ENCODE results near the gene IL17RA. TPM values are rescaled to one million over a fixed set of nuclear protein-coding genes. Genes with fewer than 3 reads are reported as not detected.
A peak's percentile ranks its signal among the peaks of the same experiment; 100 is the strongest.

Gene IL17RA
- total and polyA plus RNA-seq, 4 donors: 9.0 to 45.1 (median 22.6) TPM

- peaks cover 0 to 11% (median 0%) of the 10 kb centered on the region in 5 donors for H3K4me1 ChIP-seq (ENCODE audit: control insufficient read depth in 5 of 5, insufficient read depth in 5 of 5, low read length in 5 of 5)
- H3K9ac ChIP-seq (ENCODE audit: insufficient read depth in 1 of 2, low read length in 2 of 2): no peak overlapping the region
- H3K9me3 ChIP-seq (ENCODE audit: control insufficient read depth in 4 of 4, insufficient read depth in 3 of 4, low read length in 3 of 4): no peaks in the 10 kb centered on the region
- no peaks in the 10 kb centered on the region for H3K27me3 ChIP-seq (ENCODE audit: control insufficient read depth in 3 of 3, insufficient read depth in 3 of 3, low read length in 2 of 3)
- peaks cover 7 to 54% (median 9%) of the 10 kb centered on the region in 4 donors for H3K36me3 ChIP-seq (ENCODE audit: control insufficient read depth in 4 of 4, insufficient read depth in 4 of 4, low read length in 4 of 4)
- no peak for ATAC-seq (ENCODE audit: insufficient read depth, low FRiP score)
- no peak for DNase-seq
- TF ChIP-seq CTCF (IDR thresholded peaks at IDR 0.05; ENCODE audit: control extremely low read depth, extremely low read depth): no peak
- H3K27ac ChIP-seq (ENCODE audit: low read depth in 1 of 2, low read length in 1 of 2): peak overlapping the region in 1 of 2 donors; percentile 28
- H3K4me3 ChIP-seq: no peak overlapping the region
- WGBS, 2 donors: 94% methylated on average over 9 of the region's 9 CpGs
These were observed 56.3 kb downstream of the IL17RA start for GRCh38 chr22:17140826-17141766.

DNA sequence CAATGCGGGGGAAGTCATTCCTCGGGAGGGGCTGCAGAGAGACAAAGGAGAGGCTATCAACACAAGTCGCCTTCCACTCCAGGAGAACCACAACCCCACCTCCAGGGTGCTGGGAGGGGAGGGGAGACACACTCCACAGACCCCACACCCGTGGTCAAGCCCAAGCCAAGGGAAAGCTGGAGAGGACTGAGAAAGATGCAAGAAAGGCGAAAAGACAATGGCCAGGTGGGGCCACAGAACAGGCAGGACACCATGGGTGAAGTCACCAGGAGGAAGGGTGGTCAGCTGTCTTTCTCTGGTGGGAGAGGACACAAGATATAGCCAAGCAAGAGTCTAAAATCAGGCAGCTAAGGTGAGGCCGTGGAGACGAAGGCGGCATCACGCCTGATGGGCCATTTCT, 58.3 kb downstream of the IL17RA start:
- WGBS, 2 donors: 92 to 93% methylated on average over 9 of the region's 9 CpGs
- Histone ChIP-seq H3K9me3 (ENCODE audit: control insufficient read depth in 4 of 4, insufficient read depth in 3 of 4, low read length in 3 of 4) (no peaks in the 10 kb centered on the region), H3K4me3 (no peak overlapping the region), H3K27me3 (ENCODE audit: control insufficient read depth in 3 of 3, insufficient read depth in 3 of 3, low read length in 2 of 3) (no peaks in the 10 kb centered on the region), H3K9ac (ENCODE audit: insufficient read depth in 1 of 2, low read length in 2 of 2) (no peak overlapping the region), H3K4me1 (ENCODE audit: control insufficient read depth in 5 of 5, insufficient read depth in 5 of 5, low read length in 5 of 5) (peaks cover 0 to 11% (median 0%) of the 10 kb centered on the region in 5 donors), H3K36me3 (ENCODE audit: control insufficient read depth in 4 of 4, insufficient read depth in 4 of 4, low read length in 4 of 4) (peaks cover 3 to 49% (median 8%) of the 10 kb centered on the region in 4 donors), H3K27ac (ENCODE audit: low read depth in 1 of 2, low read length in 1 of 2) (no peak overlapping the region)
- DNase-seq: no peak
- no peak for ATAC-seq (ENCODE audit: insufficient read depth, low FRiP score)
- TF ChIP-seq CTCF (IDR thresholded peaks at IDR 0.05; ENCODE audit: control extremely low read depth, extremely low read depth): no peak

- WGBS, 2 donors: 93 to 97% methylated on average over 8 of the region's 8 CpGs
- peaks cover 0 to 11% (median 0%) of the 10 kb centered on the region in 5 donors for H3K4me1 ChIP-seq (ENCODE audit: control insufficient read depth in 5 of 5, insufficient read depth in 5 of 5, low read length in 5 of 5)
- no peak overlapping the region for H3K9ac ChIP-seq (ENCODE audit: insufficient read depth in 1 of 2, low read length in 2 of 2)
- no peaks in the 10 kb centered on the region for H3K9me3 ChIP-seq (ENCODE audit: control insufficient read depth in 4 of 4, insufficient read depth in 3 of 4, low read length in 3 of 4)
- no peak for DNase-seq
- no peak for ATAC-seq (ENCODE audit: insufficient read depth, low FRiP score)
- TF ChIP-seq CTCF (IDR thresholded peaks at IDR 0.05; ENCODE audit: control extremely low read depth, extremely low read depth): no peak
- peaks cover 3 to 43% (median 8%) of the 10 kb centered on the region in 4 donors for H3K36me3 ChIP-seq (ENCODE audit: control insufficient read depth in 4 of 4, insufficient read depth in 4 of 4, low read length in 4 of 4)
- no peak overlapping the region for H3K27ac ChIP-seq (ENCODE audit: low read depth in 1 of 2, low read length in 1 of 2)
- no peak overlapping the region for H3K4me3 ChIP-seq
- H3K27me3 ChIP-seq (ENCODE audit: control insufficient read depth in 3 of 3, insufficient read depth in 3 of 3, low read length in 2 of 3): no peaks in the 10 kb centered on the region
These were observed 59.0 kb downstream of the IL17RA start for GRCh38 chr22:17143826-17144225.

Measured in lung (tissue), 12 donors.